ENCODE data around the gene AMH. TPM values are rescaled to one million over a fixed set of nuclear protein-coding genes. Genes with fewer than 3 reads are reported as not detected.

AMH gene
- total and polyA plus RNA-seq, 2 donors (not counting 1 experiment from before 2014, with no cell fraction given) = 0.03 to 0.33 TPM

DNA sequence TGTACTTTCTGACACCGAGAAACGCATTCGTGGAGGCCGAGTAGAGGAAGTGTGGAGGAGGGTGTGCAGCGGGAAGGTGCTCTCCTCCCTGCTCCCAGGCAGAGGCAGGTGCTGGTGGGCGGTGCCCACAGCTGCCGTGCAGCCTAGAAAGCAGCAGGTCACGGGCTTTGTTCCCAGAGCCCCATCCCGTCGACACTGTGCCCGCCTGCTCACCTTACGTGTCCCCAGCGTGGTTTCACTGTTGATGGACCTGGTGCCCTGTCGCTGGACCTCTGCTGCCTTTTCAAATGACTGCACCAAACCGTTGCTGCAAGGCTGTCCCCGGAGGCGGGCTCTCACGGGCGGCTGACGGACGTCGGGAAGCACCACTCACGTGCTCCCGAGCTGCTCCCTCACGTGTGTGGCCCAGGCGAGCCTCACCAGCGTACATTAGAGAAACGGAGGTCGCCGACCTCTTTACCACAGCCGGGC, 33.8 kb upstream of the AMH start:
- Histone ChIP-seq H3K4me3 (replicated peaks in 1 of 4; ENCODE audit: control extremely low read depth in 1 of 4, insufficient read depth in 1 of 4, low read depth in 3 of 4, low read length in 4 of 4) (no peak overlapping the region), H3K4me2 (ENCODE audit: extremely low read depth, insufficient read depth, low read length) (no peak overlapping the region), H3K27ac (ENCODE audit: insufficient read depth, low read length) (no peak overlapping the region), H3K9me3 (ENCODE audit: control insufficient read depth, insufficient read depth, low read depth, low read length) (no peaks in the 10 kb centered on the region), H3K36me3 (ENCODE audit: control insufficient read depth, insufficient read depth, low read length) (peaks cover 62% of the 10 kb centered on the region), H3K79me2 (ENCODE audit: control insufficient read depth, insufficient read depth, low read length) (peaks cover 7% of the 10 kb centered on the region), H3K27me3 (ENCODE audit: control insufficient read depth, insufficient read depth, low read length) (no peaks in the 10 kb centered on the region), H3K4me1 (ENCODE audit: control insufficient read depth, extremely low read depth, insufficient read depth, low read length) (peaks cover 2% of the 10 kb centered on the region), H2AFZ (ENCODE audit: low read length) (no peak overlapping the region), H3K9ac (ENCODE audit: insufficient read depth, low read length) (no peak overlapping the region), H4K20me1 (ENCODE audit: control insufficient read depth, extremely low read depth, insufficient read depth, low read length) (no peaks in the 10 kb centered on the region)
- peak in 1 of 2 donors; percentile 53 for DNase-seq (ENCODE audit: low read depth in 2 of 2)
- no peak for TF ChIP-seq EZH2 (IDR thresholded peaks at IDR 0.05; ENCODE audit: low read length, missing control alignments)
- TF ChIP-seq, protein P1, sequence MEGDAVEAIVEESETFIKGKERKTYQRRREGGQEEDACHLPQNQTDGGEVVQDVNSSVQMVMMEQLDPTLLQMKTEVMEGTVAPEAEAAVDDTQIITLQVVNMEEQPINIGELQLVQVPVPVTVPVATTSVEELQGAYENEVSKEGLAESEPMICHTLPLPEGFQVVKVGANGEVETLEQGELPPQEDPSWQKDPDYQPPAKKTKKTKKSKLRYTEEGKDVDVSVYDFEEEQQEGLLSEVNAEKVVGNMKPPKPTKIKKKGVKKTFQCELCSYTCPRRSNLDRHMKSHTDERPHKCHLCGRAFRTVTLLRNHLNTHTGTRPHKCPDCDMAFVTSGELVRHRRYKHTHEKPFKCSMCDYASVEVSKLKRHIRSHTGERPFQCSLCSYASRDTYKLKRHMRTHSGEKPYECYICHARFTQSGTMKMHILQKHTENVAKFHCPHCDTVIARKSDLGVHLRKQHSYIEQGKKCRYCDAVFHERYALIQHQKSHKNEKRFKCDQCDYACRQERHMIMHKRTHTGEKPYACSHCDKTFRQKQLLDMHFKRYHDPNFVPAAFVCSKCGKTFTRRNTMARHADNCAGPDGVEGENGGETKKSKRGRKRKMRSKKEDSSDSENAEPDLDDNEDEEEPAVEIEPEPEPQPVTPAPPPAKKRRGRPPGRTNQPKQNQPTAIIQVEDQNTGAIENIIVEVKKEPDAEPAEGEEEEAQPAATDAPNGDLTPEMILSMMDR (conservative IDR thresholded peaks at IDR 0.05 in 1 of 2, IDR thresholded peaks at IDR 0.05 in 1 of 2; ENCODE audit: low read depth in 1 of 2, low read length in 2 of 2) = no peak

DNA sequence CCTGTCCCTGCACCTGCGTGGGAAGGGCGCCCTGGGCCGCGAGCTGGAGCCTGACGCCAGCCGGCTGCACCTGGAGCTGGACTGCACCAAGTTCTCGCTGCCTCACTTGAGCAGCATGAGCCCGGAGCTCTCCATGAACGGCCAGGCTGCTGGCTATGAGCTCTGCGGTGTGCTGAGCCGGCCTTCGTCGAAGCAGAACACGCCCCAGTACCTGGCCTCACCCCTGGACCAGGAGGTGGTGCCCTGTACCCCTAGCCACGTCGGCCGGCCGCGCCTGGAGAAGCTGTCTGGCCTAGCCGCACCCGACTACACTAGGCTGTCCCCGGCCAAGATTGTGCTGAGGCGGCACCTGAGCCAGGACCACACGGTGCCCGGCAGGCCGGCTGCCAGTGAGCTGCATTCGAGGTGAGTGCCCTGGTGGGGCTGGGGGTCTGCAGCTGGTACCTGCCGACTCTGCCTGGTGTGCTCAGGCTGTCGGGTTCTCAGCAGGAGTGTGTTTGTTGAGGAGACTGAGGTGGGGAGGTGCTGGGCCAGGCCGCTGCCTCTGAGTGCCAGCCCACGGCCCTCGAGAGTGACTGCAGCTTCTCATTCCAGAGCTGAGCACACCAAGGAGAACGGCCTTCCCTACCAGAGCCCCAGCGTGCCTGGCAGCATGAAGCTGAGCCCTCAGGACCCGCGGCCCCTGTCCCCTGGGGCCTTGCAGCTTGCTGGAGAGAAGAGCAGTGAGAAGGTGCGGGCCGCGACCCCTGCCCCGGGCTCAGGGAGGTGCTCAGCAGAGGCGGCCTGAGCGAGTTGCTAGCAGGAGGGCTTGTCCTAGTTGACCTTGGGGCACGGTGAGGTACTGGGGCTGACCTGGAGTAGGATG, 32.5 kb upstream of the AMH start:
- Histone ChIP-seq H4K20me1 (ENCODE audit: control insufficient read depth, extremely low read depth, insufficient read depth, low read length) (no peaks in the 10 kb centered on the region), H3K4me1 (ENCODE audit: control insufficient read depth, extremely low read depth, insufficient read depth, low read length) (peaks cover 2% of the 10 kb centered on the region), H3K27ac (ENCODE audit: insufficient read depth, low read length) (no peak overlapping the region), H2AFZ (ENCODE audit: low read length) (no peak overlapping the region), H3K27me3 (ENCODE audit: control insufficient read depth, insufficient read depth, low read length) (no peaks in the 10 kb centered on the region), H3K36me3 (ENCODE audit: control insufficient read depth, insufficient read depth, low read length) (peaks cover 53% of the 10 kb centered on the region), H3K9me3 (ENCODE audit: control insufficient read depth, insufficient read depth, low read depth, low read length) (no peaks in the 10 kb centered on the region), H3K4me3 (replicated peaks in 1 of 4; ENCODE audit: control extremely low read depth in 1 of 4, insufficient read depth in 1 of 4, low read depth in 3 of 4, low read length in 4 of 4) (no peak overlapping the region), H3K9ac (ENCODE audit: insufficient read depth, low read length) (no peak overlapping the region), H3K4me2 (ENCODE audit: extremely low read depth, insufficient read depth, low read length) (no peak overlapping the region), H3K79me2 (ENCODE audit: control insufficient read depth, insufficient read depth, low read length) (peaks cover 6% of the 10 kb centered on the region)
- DNase-seq (ENCODE audit: low read depth in 2 of 2) = no peak
- TF ChIP-seq, protein P1 (conservative IDR thresholded peaks at IDR 0.05 in 1 of 2, IDR thresholded peaks at IDR 0.05 in 1 of 2; ENCODE audit: low read depth in 1 of 2, low read length in 2 of 2) = no peak
- TF ChIP-seq EZH2 (IDR thresholded peaks at IDR 0.05; ENCODE audit: low read length, missing control alignments) = no peak

- Histone ChIP-seq H3K27ac (ENCODE audit: insufficient read depth, low read length) (no peak overlapping the region), H3K27me3 (ENCODE audit: control insufficient read depth, insufficient read depth, low read length) (no peaks in the 10 kb centered on the region), H3K4me2 (ENCODE audit: extremely low read depth, insufficient read depth, low read length) (no peak overlapping the region), H3K4me1 (ENCODE audit: control insufficient read depth, extremely low read depth, insufficient read depth, low read length) (peaks cover 2% of the 10 kb centered on the region), H3K79me2 (ENCODE audit: control insufficient read depth, insufficient read depth, low read length) (peaks cover 6% of the 10 kb centered on the region), H3K36me3 (ENCODE audit: control insufficient read depth, insufficient read depth, low read length) (peaks cover 52% of the 10 kb centered on the region), H4K20me1 (ENCODE audit: control insufficient read depth, extremely low read depth, insufficient read depth, low read length) (no peaks in the 10 kb centered on the region), H2AFZ (ENCODE audit: low read length) (no peak overlapping the region), H3K4me3 (replicated peaks in 1 of 4; ENCODE audit: control extremely low read depth in 1 of 4, insufficient read depth in 1 of 4, low read depth in 3 of 4, low read length in 4 of 4) (no peak overlapping the region), H3K9me3 (ENCODE audit: control insufficient read depth, insufficient read depth, low read depth, low read length) (no peaks in the 10 kb centered on the region), H3K9ac (ENCODE audit: insufficient read depth, low read length) (no peak overlapping the region)
- TF ChIP-seq, protein P1 (conservative IDR thresholded peaks at IDR 0.05 in 1 of 2, IDR thresholded peaks at IDR 0.05 in 1 of 2; ENCODE audit: low read depth in 1 of 2, low read length in 2 of 2) = no peak
- no peak for TF ChIP-seq EZH2 (IDR thresholded peaks at IDR 0.05; ENCODE audit: low read length, missing control alignments)
- no peak for DNase-seq (ENCODE audit: low read depth in 2 of 2)
Observed at GRCh38 chr19:2217591-2217990, 31.5 kb upstream of the AMH start.

Data from fibroblast of lung (primary cell).